ENCODE data around the gene IRAG1. TPM values are rescaled to one million over a fixed set of nuclear protein-coding genes. Genes with fewer than 3 reads are reported as not detected.

IRAG1 gene
- total and polyA plus RNA-seq, 2 donors (not counting 1 experiment from before 2014, with no cell fraction given) = 0.27 to 0.32 TPM

DNA sequence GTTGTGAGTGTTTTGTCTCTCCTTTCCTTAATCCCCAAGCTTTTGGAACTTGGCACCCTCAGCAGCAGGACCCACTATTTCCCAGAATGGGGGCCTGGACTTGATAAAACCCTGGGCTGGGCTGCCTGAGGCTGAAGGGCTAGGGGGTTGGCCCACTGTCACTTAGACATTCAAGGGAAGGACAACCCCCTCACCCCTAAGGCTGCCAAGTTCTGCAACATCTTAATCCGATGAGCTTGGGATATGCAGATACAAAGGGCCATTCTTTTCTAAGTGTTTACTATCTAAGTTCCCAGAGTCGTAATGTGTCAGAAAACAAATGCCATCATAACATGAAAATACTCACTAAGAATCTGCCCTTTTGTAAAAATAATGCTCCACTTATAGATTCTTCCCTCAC, 42.9 kb downstream of the IRAG1 start:
- Histone ChIP-seq H3K27ac (ENCODE audit: low read length in 2 of 2) (peak overlapping the region in 1 of 2 donors; percentile 68), H4K20me1 (ENCODE audit: control insufficient read depth, insufficient read depth, low read length, poor library complexity, severe bottlenecking) (no peaks in the 10 kb centered on the region), H3K9me3 (ENCODE audit: control extremely low read depth in 1 of 3, control insufficient read depth in 2 of 3, insufficient read depth in 1 of 3, low read length in 2 of 3) (peaks cover 0 to 4% (median 0%) of the 10 kb centered on the region in 3 donors), H3K9ac (ENCODE audit: low read length) (no peak overlapping the region), H3K4me1 (ENCODE audit: control insufficient read depth in 2 of 2, insufficient read depth in 2 of 2, low read length in 2 of 2) (peaks cover 67 to 80% of the 10 kb centered on the region in 2 donors), H2AFZ (ENCODE audit: insufficient read depth, low read depth, low read length, poor library complexity, severe bottlenecking) (no peak overlapping the region), H3K36me3 (replicated peaks in 1 of 2; ENCODE audit: control extremely low read depth in 1 of 2, control insufficient read depth in 1 of 2, extremely low read depth in 1 of 2, insufficient read depth in 2 of 2, low read length in 1 of 2) (no peaks in the 10 kb centered on the region), H3K27me3 (replicated peaks in 1 of 4; ENCODE audit: control extremely low read depth in 1 of 4, control insufficient read depth in 3 of 4, insufficient read depth in 4 of 4, low read length in 3 of 4) (no peaks in the 10 kb centered on the region), H3K4me3 (ENCODE audit: control extremely low read depth in 1 of 5, extremely low read depth in 1 of 5, insufficient read depth in 1 of 5, low read depth in 2 of 5, low read length in 4 of 5) (no peak overlapping the region), H3K79me2 (ENCODE audit: control insufficient read depth, insufficient read depth, low read length) (no peaks in the 10 kb centered on the region), H3K4me2 (replicated peaks; ENCODE audit: low read depth, low read length, poor library complexity, severe bottlenecking) (peak overlapping the region; percentile 32)
- CTCF ChIA-PET = interaction anchor here (1.3 to 4.2 kb wide), 5 partner anchors 8 to 245 kb away, joined by 3 to 19 read pairs (median 6); partner anchors contain the start of gene RNF141
- ATAC-seq (ENCODE audit: low read depth) = no peak
- POLR2A ChIA-PET = no interaction called here
- intact Hi-C loops (cut with micrococcal nuclease) = loop anchor here (10.0 kb wide), 1 partner anchor 84 kb away; no protein-coding TSS in a partner anchor
- Mint-ChIP-seq H3K27me3 (no peaks in the 10 kb centered on the region), H3K4me1 (peaks cover 84% of the 10 kb centered on the region), H3K9me3 (ENCODE audit: insufficient read depth) (no peaks in the 10 kb centered on the region), H3K27ac (no peak overlapping the region), H3K4me3 (no peak overlapping the region)
- no peak for TF ChIP-seq CTCF (IDR thresholded peaks at IDR 0.05)
- no peak for TF ChIP-seq EZH2 (IDR thresholded peaks at IDR 0.05; ENCODE audit: borderline replicate concordance, insufficient read depth, low read depth, low read length, poor library complexity, severe bottlenecking)
- DNase-seq = no peak
- WGBS (ENCODE audit: insufficient coverage) = 100% methylated on average over 2 of the region's 2 CpGs

GRCh38 chr11:10650166-10650565, 43.4 kb downstream of the IRAG1 start:
- Mint-ChIP-seq H3K27ac (peak overlapping the region; percentile 76), H3K9me3 (ENCODE audit: insufficient read depth) (no peaks in the 10 kb centered on the region), H3K4me1 (peaks cover 80% of the 10 kb centered on the region), H3K27me3 (no peaks in the 10 kb centered on the region), H3K4me3 (no peak overlapping the region)
- no peak overlapping the region for H3K9ac ChIP-seq (ENCODE audit: low read length)
- H3K79me2 ChIP-seq (ENCODE audit: control insufficient read depth, insufficient read depth, low read length) = no peaks in the 10 kb centered on the region
- no peaks in the 10 kb centered on the region for H3K36me3 ChIP-seq (replicated peaks in 1 of 2; ENCODE audit: control extremely low read depth in 1 of 2, control insufficient read depth in 1 of 2, extremely low read depth in 1 of 2, insufficient read depth in 2 of 2, low read length in 1 of 2)
- peak overlapping the region; percentile 32 for H3K4me2 ChIP-seq (replicated peaks; ENCODE audit: low read depth, low read length, poor library complexity, severe bottlenecking)
- intact Hi-C loops (cut with micrococcal nuclease) = loop anchor here (10.0 kb wide), 1 partner anchor 85 kb away; no protein-coding TSS in a partner anchor
- H2AFZ ChIP-seq (ENCODE audit: insufficient read depth, low read depth, low read length, poor library complexity, severe bottlenecking) = peak overlapping the region; percentile 1
- ChIA-PET POLR2A (interaction anchor here (1.5 kb wide), 1 partner anchor 10 kb away, joined by 4 read pairs; no protein-coding TSS in a partner anchor), CTCF (interaction anchor here (1.5 to 2.8 kb wide), 5 partner anchors 10 to 244 kb away, joined by 4 to 10 read pairs (median 5); partner anchors contain the start of gene RNF141)
- TF ChIP-seq EZH2 (IDR thresholded peaks at IDR 0.05; ENCODE audit: borderline replicate concordance, insufficient read depth, low read depth, low read length, poor library complexity, severe bottlenecking) (no peak), CTCF (IDR thresholded peaks at IDR 0.05) (no peak)
- H3K27me3 ChIP-seq (replicated peaks in 1 of 4; ENCODE audit: control extremely low read depth in 1 of 4, control insufficient read depth in 3 of 4, insufficient read depth in 4 of 4, low read length in 3 of 4) = no peaks in the 10 kb centered on the region
- H3K27ac ChIP-seq (ENCODE audit: low read length in 2 of 2) = peak overlapping the region in 1 of 2 donors; percentile 68
- H3K9me3 ChIP-seq (ENCODE audit: control extremely low read depth in 1 of 3, control insufficient read depth in 2 of 3, insufficient read depth in 1 of 3, low read length in 2 of 3) = peaks cover 0 to 4% (median 0%) of the 10 kb centered on the region in 3 donors
- no CpG with 5 or more reads among the region's 1 CpG for WGBS (ENCODE audit: insufficient coverage)
- ATAC-seq (ENCODE audit: low read depth) (no peak), DNase-seq (no peak)
- H4K20me1 ChIP-seq (ENCODE audit: control insufficient read depth, insufficient read depth, low read length, poor library complexity, severe bottlenecking) = no peaks in the 10 kb centered on the region
- H3K4me1 ChIP-seq (ENCODE audit: control insufficient read depth in 2 of 2, insufficient read depth in 2 of 2, low read length in 2 of 2) = peaks cover 67 to 80% of the 10 kb centered on the region in 2 donors
- H3K4me3 ChIP-seq (ENCODE audit: control extremely low read depth in 1 of 5, extremely low read depth in 1 of 5, insufficient read depth in 1 of 5, low read depth in 2 of 5, low read length in 4 of 5) = no peak overlapping the region

Data from B cell (primary cell).